ENCODE data around the gene SPRED1. TPM values are rescaled to one million over a fixed set of nuclear protein-coding genes. Genes with fewer than 3 reads are reported as not detected.

SPRED1 gene
- total and polyA plus RNA-seq, 2 of the 13 experiments (the other 11 are each of a cell fraction or from before 2014, with no cell fraction given) = 3.8 to 9.6 TPM

- Histone ChIP-seq H3K4me3 (replicated peaks in 1 of 3; ENCODE audit: insufficient read depth in 1 of 3, low read depth in 2 of 3, low read length in 3 of 3) (no peak overlapping the region), H3K4me2 (ENCODE audit: low read depth, low read length) (no peak overlapping the region), H3K9ac (ENCODE audit: insufficient read depth, low read depth, low read length) (no peak overlapping the region), H3K9me3 (ENCODE audit: low read length) (no peaks in the 10 kb centered on the region), H4K20me1 (ENCODE audit: insufficient read depth, low read length) (no peaks in the 10 kb centered on the region), H3K36me3 (replicated peaks in 1 of 2; ENCODE audit: control insufficient read depth in 1 of 2, insufficient read depth in 2 of 2, low read length in 2 of 2) (peaks cover 0 to 5% of the 10 kb centered on the region in 2 experiments; a peak in 1 of 5 replicates), H3K79me2 (ENCODE audit: insufficient read depth, low read length) (no peaks in the 10 kb centered on the region), H3K4me1 (ENCODE audit: insufficient read depth, low read length) (no peaks in the 10 kb centered on the region), H3K27ac (ENCODE audit: extremely low read length, insufficient read depth, low read length) (no peak overlapping the region), H3K27me3 (ENCODE audit: control insufficient read depth in 1 of 2, insufficient read depth in 2 of 2, low read length in 2 of 2) (no peaks in the 10 kb centered on the region), H2AFZ (ENCODE audit: low read length) (no peak overlapping the region)
- in situ Hi-C loops (cut with HindIII; ENCODE audit: extremely low pct_ligation_motif_present, low pct_unique_long_range_greater_than_20kb) = no loop called here
- CTCF ChIA-PET (ENCODE audit: low intra/inter-chr PET ratio, low total read pairs) = no interaction called here
- POLR2A ChIA-PET = no interaction called here
- WGBS (ENCODE audit: low lambda C conversion rate) = 100% methylated on average over 1 of the region's 1 CpG
- no TSS peak for BruUV-seq (replicated peaks)
- ATAC-seq (no peak), FAIRE-seq (no peak), DNase-seq (ENCODE audit: low spot score) (no peak)
- TF ChIP-seq HHEX (CRISPR knock-in tag; IDR thresholded peaks at IDR 0.05) = no peak
- intact Hi-C loops (cut with micrococcal nuclease; ENCODE audit: unreplicated experiment) = no loop called here
Observed at GRCh38 chr15:38332711-38333110, 80.1 kb downstream of the SPRED1 start.

GRCh38 chr15:38335116-38335515 is 82.5 kb downstream of the SPRED1 start:
- BruUV-seq (replicated peaks) = no TSS peak
- no peak for FAIRE-seq
- 0% methylated on average over 1 of the region's 1 CpG for WGBS (ENCODE audit: low lambda C conversion rate)
- Histone ChIP-seq H3K9ac (ENCODE audit: insufficient read depth, low read depth, low read length) (no peak overlapping the region), H3K79me2 (ENCODE audit: insufficient read depth, low read length) (no peaks in the 10 kb centered on the region), H3K4me1 (ENCODE audit: insufficient read depth, low read length) (no peaks in the 10 kb centered on the region), H3K9me3 (ENCODE audit: low read length) (no peaks in the 10 kb centered on the region), H2AFZ (ENCODE audit: low read length) (no peak overlapping the region), H3K4me3 (replicated peaks in 1 of 3; ENCODE audit: insufficient read depth in 1 of 3, low read depth in 2 of 3, low read length in 3 of 3) (no peak overlapping the region), H3K27ac (ENCODE audit: extremely low read length, insufficient read depth, low read length) (no peak overlapping the region), H3K36me3 (replicated peaks in 1 of 2; ENCODE audit: control insufficient read depth in 1 of 2, insufficient read depth in 2 of 2, low read length in 2 of 2) (peaks cover 0 to 9% of the 10 kb centered on the region in 2 experiments; a peak in 1 of 5 replicates), H3K4me2 (ENCODE audit: low read depth, low read length) (no peak overlapping the region), H4K20me1 (ENCODE audit: insufficient read depth, low read length) (no peaks in the 10 kb centered on the region), H3K27me3 (ENCODE audit: control insufficient read depth in 1 of 2, insufficient read depth in 2 of 2, low read length in 2 of 2) (no peaks in the 10 kb centered on the region)
- no peak for ATAC-seq
- CTCF ChIA-PET (ENCODE audit: low intra/inter-chr PET ratio, low total read pairs) = no interaction called here
- no peak for DNase-seq (ENCODE audit: low spot score)
- POLR2A ChIA-PET = no interaction called here
- intact Hi-C loops (cut with micrococcal nuclease; ENCODE audit: unreplicated experiment) = no loop called here
- in situ Hi-C loops (cut with HindIII; ENCODE audit: extremely low pct_ligation_motif_present, low pct_unique_long_range_greater_than_20kb) = no loop called here
- TF ChIP-seq SPEN (CRISPR knock-in tag; IDR thresholded peaks at IDR 0.05; ENCODE audit: low read depth) (no peak), NCOR1 (IDR thresholded peaks at IDR 0.05; ENCODE audit: borderline replicate concordance, low read length) (no peak), ZNF652 (CRISPR knock-in tag; IDR thresholded peaks at IDR 0.05; ENCODE audit: borderline replicate concordance, low read depth) (no peak), ZNF710 (CRISPR knock-in tag; IDR thresholded peaks at IDR 0.05; ENCODE audit: borderline replicate concordance) (no peak), HMG20B (CRISPR knock-in tag; conservative IDR thresholded peaks at IDR 0.05) (no peak), SNAI1 (CRISPR knock-in tag; IDR thresholded peaks at IDR 0.05; ENCODE audit: borderline replicate concordance) (no peak), NFRKB (IDR thresholded peaks at IDR 0.05) (no peak), ZNF44 (CRISPR knock-in tag; IDR thresholded peaks at IDR 0.05) (no peak), SMARCC2 (IDR thresholded peaks at IDR 0.05) (no peak), ZNF260 (CRISPR knock-in tag; IDR thresholded peaks at IDR 0.05; ENCODE audit: borderline replicate concordance, low read depth) (no peak), SMC3 (IDR thresholded peaks at IDR 0.05; ENCODE audit: low read length) (no peak)
- TF ChIP-seq, protein P1, sequence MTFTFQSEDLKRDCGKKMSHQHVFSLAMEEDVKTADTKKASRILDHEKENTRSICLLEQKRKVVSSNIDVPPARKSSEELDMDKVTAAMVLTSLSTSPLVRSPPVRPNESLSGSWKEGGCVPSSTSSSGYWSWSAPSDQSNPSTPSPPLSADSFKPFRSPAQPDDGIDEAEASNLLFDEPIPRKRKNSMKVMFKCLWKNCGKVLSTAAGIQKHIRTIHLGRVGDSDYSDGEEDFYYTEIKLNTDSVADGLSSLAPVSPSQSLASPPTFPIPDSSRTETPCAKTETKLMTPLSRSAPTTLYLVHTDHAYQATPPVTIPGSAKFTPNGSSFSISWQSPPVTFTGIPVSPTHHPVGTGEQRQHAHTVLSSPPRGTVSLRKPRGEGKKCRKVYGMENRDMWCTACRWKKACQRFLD (CRISPR knock-in tag; IDR thresholded peaks at IDR 0.05; ENCODE audit: borderline replicate concordance) = no peak
- TF ChIP-seq, protein P2, sequence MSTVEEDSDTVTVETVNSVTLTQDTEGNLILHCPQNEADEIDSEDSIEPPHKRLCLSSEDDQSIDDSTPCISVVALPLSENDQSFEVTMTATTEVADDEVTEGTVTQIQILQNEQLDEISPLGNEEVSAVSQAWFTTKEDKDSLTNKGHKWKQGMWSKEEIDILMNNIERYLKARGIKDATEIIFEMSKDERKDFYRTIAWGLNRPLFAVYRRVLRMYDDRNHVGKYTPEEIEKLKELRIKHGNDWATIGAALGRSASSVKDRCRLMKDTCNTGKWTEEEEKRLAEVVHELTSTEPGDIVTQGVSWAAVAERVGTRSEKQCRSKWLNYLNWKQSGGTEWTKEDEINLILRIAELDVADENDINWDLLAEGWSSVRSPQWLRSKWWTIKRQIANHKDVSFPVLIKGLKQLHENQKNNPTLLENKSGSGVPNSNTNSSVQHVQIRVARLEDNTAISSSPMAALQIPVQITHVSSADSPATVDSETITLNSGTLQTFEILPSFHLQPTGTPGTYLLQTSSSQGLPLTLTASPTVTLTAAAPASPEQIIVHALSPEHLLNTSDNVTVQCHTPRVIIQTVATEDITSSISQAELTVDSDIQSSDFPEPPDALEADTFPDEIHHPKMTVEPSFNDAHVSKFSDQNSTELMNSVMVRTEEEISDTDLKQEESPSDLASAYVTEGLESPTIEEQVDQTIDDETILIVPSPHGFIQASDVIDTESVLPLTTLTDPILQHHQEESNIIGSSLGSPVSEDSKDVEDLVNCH (CRISPR knock-in tag; IDR thresholded peaks at IDR 0.05) = no peak

Data from HepG2 (cell line).